ENCODE data around the gene SPINK2.

The SPINK2 gene

GRCh38 chr4:56823933-56824600 is 2.6 kb upstream of the SPINK2 start:
- no peak overlapping the region for H3K4me3 ChIP-seq (ENCODE audit: low read depth, low read length)
- no peaks in the 10 kb centered on the region for H3K9me3 ChIP-seq (ENCODE audit: control insufficient read depth, low read length)
- H3K36me3 ChIP-seq (ENCODE audit: control insufficient read depth, insufficient read depth, low read length), result no peaks in the 10 kb centered on the region
- no peak for TF ChIP-seq CTCF (IDR thresholded peaks at IDR 0.05)
- no peaks in the 10 kb centered on the region for H3K4me1 ChIP-seq
- no peaks in the 10 kb centered on the region for H3K27me3 ChIP-seq (ENCODE audit: control insufficient read depth, insufficient read depth, low read length)
- H3K9ac ChIP-seq, result no peak overlapping the region
- H3K79me2 ChIP-seq, result no peaks in the 10 kb centered on the region
- H3K4me2 ChIP-seq (ENCODE audit: low read length), result no peak overlapping the region
- H2AFZ ChIP-seq, result no peak overlapping the region
- H3K27ac ChIP-seq, result no peak overlapping the region

GRCh38 chr4:56818797-56819196 is 2.7 kb downstream of the SPINK2 start:
- no peak for TF ChIP-seq CTCF (IDR thresholded peaks at IDR 0.05)
- Histone ChIP-seq H3K9ac (no peak overlapping the region), H3K79me2 (no peaks in the 10 kb centered on the region), H3K4me2 (ENCODE audit: low read length) (no peak overlapping the region), H3K27ac (no peak overlapping the region), H3K9me3 (ENCODE audit: control insufficient read depth, low read length) (no peaks in the 10 kb centered on the region), H3K27me3 (ENCODE audit: control insufficient read depth, insufficient read depth, low read length) (no peaks in the 10 kb centered on the region), H3K4me1 (no peaks in the 10 kb centered on the region), H2AFZ (no peak overlapping the region), H3K4me3 (ENCODE audit: low read depth, low read length) (no peak overlapping the region), H3K36me3 (ENCODE audit: control insufficient read depth, insufficient read depth, low read length) (no peaks in the 10 kb centered on the region)

- Histone ChIP-seq H3K4me3 (ENCODE audit: low read depth, low read length) (no peak overlapping the region), H3K9ac (no peak overlapping the region), H3K27me3 (ENCODE audit: control insufficient read depth, insufficient read depth, low read length) (no peaks in the 10 kb centered on the region), H3K4me2 (ENCODE audit: low read length) (no peak overlapping the region), H3K4me1 (no peaks in the 10 kb centered on the region), H3K27ac (no peak overlapping the region), H3K9me3 (ENCODE audit: control insufficient read depth, low read length) (no peaks in the 10 kb centered on the region), H2AFZ (no peak overlapping the region), H3K79me2 (no peaks in the 10 kb centered on the region), H3K36me3 (ENCODE audit: control insufficient read depth, insufficient read depth, low read length) (no peaks in the 10 kb centered on the region)
- TF ChIP-seq CTCF (IDR thresholded peaks at IDR 0.05), result no peak
These were observed 3.5 kb downstream of the SPINK2 start for GRCh38 chr4:56817840-56818491.

- Histone ChIP-seq H2AFZ (no peak overlapping the region), H3K9ac (no peak overlapping the region), H3K27me3 (ENCODE audit: control insufficient read depth, insufficient read depth, low read length) (no peaks in the 10 kb centered on the region), H3K4me1 (no peaks in the 10 kb centered on the region), H3K4me2 (ENCODE audit: low read length) (no peak overlapping the region), H3K9me3 (ENCODE audit: control insufficient read depth, low read length) (no peaks in the 10 kb centered on the region), H3K4me3 (ENCODE audit: low read depth, low read length) (no peak overlapping the region), H3K36me3 (ENCODE audit: control insufficient read depth, insufficient read depth, low read length) (no peaks in the 10 kb centered on the region), H3K27ac (no peak overlapping the region), H3K79me2 (no peaks in the 10 kb centered on the region)
- TF ChIP-seq CTCF (IDR thresholded peaks at IDR 0.05), result no peak
These were observed 14.8 kb downstream of the SPINK2 start for GRCh38 chr4:56806666-56807065.

- Histone ChIP-seq H3K4me3 (ENCODE audit: low read depth, low read length) (no peak overlapping the region), H3K9me3 (ENCODE audit: control insufficient read depth, low read length) (no peaks in the 10 kb centered on the region), H3K27ac (no peak overlapping the region), H3K27me3 (ENCODE audit: control insufficient read depth, insufficient read depth, low read length) (no peaks in the 10 kb centered on the region), H3K4me1 (no peaks in the 10 kb centered on the region), H3K79me2 (no peaks in the 10 kb centered on the region), H3K9ac (no peak overlapping the region), H3K4me2 (ENCODE audit: low read length) (no peak overlapping the region), H3K36me3 (ENCODE audit: control insufficient read depth, insufficient read depth, low read length) (no peaks in the 10 kb centered on the region), H2AFZ (no peak overlapping the region)
- no peak for TF ChIP-seq CTCF (IDR thresholded peaks at IDR 0.05)
These were observed 16.9 kb downstream of the SPINK2 start for GRCh38 chr4:56804551-56804950.

Data from parathyroid adenoma (tissue), 2 donors.